Tibial nerve (tissue), 4 donors: ENCODE results near the gene EXPH5. TPM values are rescaled to one million over a fixed set of nuclear protein-coding genes. Genes with fewer than 3 reads are reported as not detected.

Source experiments
- DNase-seq, 2 donors: peaks; one replicate each; pipeline ENCODE4 v3.0.0-alpha.2; 2019; ENCODE audit warnings: low spot score in 2 of 2
- H3K27ac ChIP-seq, 4 donors: fragments of 200-600 bp; sonication (generic) in 3 of 4; one replicate each; pipeline ENCODE4 v1.5.1; 2017 to 2019; ENCODE audit warnings: mild to moderate bottlenecking in 1 of 4
- H3K27me3 ChIP-seq, 2 donors: fragments of 200-600 bp; sonication (generic) in 1 of 2; one replicate each; pipeline versions ENCODE4 v1.5.1 to v1.6.0; 2017 to 2019
- H3K36me3 ChIP-seq, 3 donors: fragments of 200-600 bp; sonication (generic); one replicate each; pipeline ENCODE4 v1.5.1; 2018 to 2019
- H3K4me1 ChIP-seq, 4 donors: fragments of 200-600 bp; sonication (generic) in 3 of 4; one replicate each; pipeline ENCODE4 v1.5.1; 2017 to 2019
- H3K4me3 ChIP-seq, 4 donors: fragments of 200-600 bp; sonication (generic) in 3 of 4; one replicate each; pipeline ENCODE4 v1.5.1; 2017 to 2019; ENCODE audit warnings: mild to moderate bottlenecking in 1 of 4, moderate library complexity in 1 of 4
- H3K9me3 ChIP-seq, 4 donors: fragments of 200-600 bp; sonication (generic) in 3 of 4; one replicate each; pipeline ENCODE4 v1.5.1; 2017 to 2019
- EP300 ChIP-seq, 2 donors: sonication (generic); formaldehyde crosslinking; IDR thresholded peaks; one replicate each; pipeline ENCODE4 v1.6.1; 2017; ENCODE audit warnings: antibody characterized with exemption in 2 of 2, mild to moderate bottlenecking in 1 of 2
- POLR2A ChIP-seq, 2 donors: fragments of 450-650 bp; IDR thresholded peaks; one replicate each; pipeline ENCODE4 v1.6.1; 2017; ENCODE audit warnings: antibody characterized with exemption in 2 of 2, mild to moderate bottlenecking in 2 of 2, moderate library complexity in 2 of 2
- WGBS, 2 donors: methylation state at CpG; one replicate each; pipeline ENCODE4 v1.1.5; 2018; 5-methylcytosine and 5-hydroxymethylcytosine counted together
- total RNA-seq, 4 donors: library from RNA; depleted of rRNA; stranded (reverse); fragments of >200 nt; gene quantifications; one replicate each; pipeline ENCODE4 v1.1.0, GENCODE V29; 2016
- TF ChIP-seq, protein P1 (sequence below), 5 experiments: fragments of 200-600 bp in 3 of 5; fragments of 450-650 bp in 2 of 5; sonication (generic) in 3 of 5; IDR thresholded peaks; one replicate each; pipeline ENCODE4 v1.5.1; 2016 to 2019; ENCODE audit warnings: antibody characterized with exemption in 5 of 5, mild to moderate bottlenecking in 3 of 5, moderate library complexity in 2 of 5

Gene EXPH5
- total RNA-seq, 4 donors from 2014 or later: 2.4 to 5.4 (median 4.1) TPM

DNA sequence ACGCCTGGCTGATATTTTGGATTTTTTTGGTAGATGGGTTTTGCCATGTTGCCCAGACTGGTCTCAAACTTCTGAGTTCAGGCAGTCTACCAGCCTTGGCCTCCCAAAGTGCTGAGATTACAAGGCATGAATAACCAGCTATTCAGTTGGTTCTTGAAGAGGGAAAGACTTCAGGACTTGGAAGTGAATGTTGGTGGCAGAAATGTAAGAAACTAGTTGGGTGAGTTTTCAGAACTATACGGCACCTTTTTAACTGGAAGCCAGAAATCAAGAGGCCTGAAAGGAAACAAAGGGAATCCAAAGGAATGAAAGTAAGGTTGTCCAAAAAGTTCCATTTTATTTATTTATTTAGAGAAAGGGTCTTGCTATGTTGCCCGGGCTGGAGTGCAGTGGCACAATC, 98.2 kb downstream of the EXPH5 start:
- Histone ChIP-seq H3K9me3 (no peaks in the 10 kb centered on the region), H3K27ac (no peak overlapping the region), H3K27me3 (no peaks in the 10 kb centered on the region), H3K4me3 (no peak overlapping the region), H3K4me1 (peaks cover 0 to 18% (median 4%) of the 10 kb centered on the region in 4 donors), H3K36me3 (peaks cover 0 to 6% (median 0%) of the 10 kb centered on the region in 3 donors)
- no peak for DNase-seq
- TF ChIP-seq POLR2A (IDR thresholded peaks at IDR 0.05) (no peak), EP300 (IDR thresholded peaks at IDR 0.05) (no peak)
- TF ChIP-seq, protein P1, sequence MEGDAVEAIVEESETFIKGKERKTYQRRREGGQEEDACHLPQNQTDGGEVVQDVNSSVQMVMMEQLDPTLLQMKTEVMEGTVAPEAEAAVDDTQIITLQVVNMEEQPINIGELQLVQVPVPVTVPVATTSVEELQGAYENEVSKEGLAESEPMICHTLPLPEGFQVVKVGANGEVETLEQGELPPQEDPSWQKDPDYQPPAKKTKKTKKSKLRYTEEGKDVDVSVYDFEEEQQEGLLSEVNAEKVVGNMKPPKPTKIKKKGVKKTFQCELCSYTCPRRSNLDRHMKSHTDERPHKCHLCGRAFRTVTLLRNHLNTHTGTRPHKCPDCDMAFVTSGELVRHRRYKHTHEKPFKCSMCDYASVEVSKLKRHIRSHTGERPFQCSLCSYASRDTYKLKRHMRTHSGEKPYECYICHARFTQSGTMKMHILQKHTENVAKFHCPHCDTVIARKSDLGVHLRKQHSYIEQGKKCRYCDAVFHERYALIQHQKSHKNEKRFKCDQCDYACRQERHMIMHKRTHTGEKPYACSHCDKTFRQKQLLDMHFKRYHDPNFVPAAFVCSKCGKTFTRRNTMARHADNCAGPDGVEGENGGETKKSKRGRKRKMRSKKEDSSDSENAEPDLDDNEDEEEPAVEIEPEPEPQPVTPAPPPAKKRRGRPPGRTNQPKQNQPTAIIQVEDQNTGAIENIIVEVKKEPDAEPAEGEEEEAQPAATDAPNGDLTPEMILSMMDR (IDR thresholded peaks at IDR 0.05): no peak
- 92 to 95% methylated on average over 3 of the region's 3 CpGs for WGBS, 2 donors

DNA sequence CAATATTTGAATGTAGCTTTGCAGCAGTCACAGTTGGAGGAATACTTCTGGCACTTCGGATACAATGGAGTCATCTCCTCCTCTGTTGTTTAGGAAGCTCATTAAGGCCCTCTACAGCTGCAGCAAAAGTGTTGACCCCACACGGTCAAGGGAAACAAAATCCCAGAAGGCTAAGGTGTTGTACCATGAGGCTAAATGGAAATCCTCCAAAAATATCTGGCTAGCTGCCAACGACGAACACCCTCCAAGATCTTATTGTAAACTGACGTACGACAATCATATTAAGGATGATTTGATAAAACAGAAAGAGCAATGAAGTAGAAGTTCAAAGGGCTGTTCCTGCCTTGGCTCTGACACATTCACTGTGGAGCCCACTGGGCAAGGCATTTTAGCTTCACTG, 99.4 kb downstream of the EXPH5 start:
- Histone ChIP-seq H3K27ac (no peak overlapping the region), H3K9me3 (no peaks in the 10 kb centered on the region), H3K4me1 (peaks cover 0 to 18% (median 4%) of the 10 kb centered on the region in 4 donors), H3K4me3 (no peak overlapping the region), H3K27me3 (no peaks in the 10 kb centered on the region), H3K36me3 (peaks cover 0 to 18% (median 0%) of the 10 kb centered on the region in 3 donors)
- TF ChIP-seq POLR2A (IDR thresholded peaks at IDR 0.05): no peak
- TF ChIP-seq, protein P1 (IDR thresholded peaks at IDR 0.05): no peak
- no peak for TF ChIP-seq EP300 (IDR thresholded peaks at IDR 0.05)
- WGBS, 2 donors: 44 to 58% methylated on average over 6 of the region's 6 CpGs
- DNase-seq: no peak

DNA sequence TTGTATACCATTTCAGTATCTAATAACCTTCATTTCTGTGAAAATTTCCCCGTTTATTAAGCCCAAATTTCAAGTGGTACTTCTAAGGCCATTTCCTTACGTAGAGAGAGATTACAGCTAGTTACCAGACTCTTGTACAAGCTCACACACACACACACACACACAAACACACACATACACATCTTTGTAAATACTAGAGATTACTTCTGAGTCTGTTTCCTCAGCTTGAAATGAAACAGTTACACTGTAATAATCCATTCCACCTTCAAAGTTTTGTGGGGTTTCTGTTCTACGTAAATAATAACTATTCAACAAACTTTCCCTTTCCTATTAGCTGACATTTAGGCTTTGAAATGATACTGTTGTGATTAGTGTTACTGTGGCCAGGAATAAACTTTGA, 101.6 kb downstream of the EXPH5 start:
- no peak for TF ChIP-seq EP300 (IDR thresholded peaks at IDR 0.05)
- WGBS, 2 donors: 64 to 76% methylated on average over 3 of the region's 3 CpGs
- Histone ChIP-seq H3K4me1 (peaks cover 0 to 15% (median 3%) of the 10 kb centered on the region in 4 donors), H3K9me3 (no peaks in the 10 kb centered on the region), H3K27me3 (no peaks in the 10 kb centered on the region), H3K27ac (no peak overlapping the region), H3K36me3 (peaks cover 0 to 40% (median 0%) of the 10 kb centered on the region in 3 donors), H3K4me3 (no peak overlapping the region)
- no peak for DNase-seq

DNA sequence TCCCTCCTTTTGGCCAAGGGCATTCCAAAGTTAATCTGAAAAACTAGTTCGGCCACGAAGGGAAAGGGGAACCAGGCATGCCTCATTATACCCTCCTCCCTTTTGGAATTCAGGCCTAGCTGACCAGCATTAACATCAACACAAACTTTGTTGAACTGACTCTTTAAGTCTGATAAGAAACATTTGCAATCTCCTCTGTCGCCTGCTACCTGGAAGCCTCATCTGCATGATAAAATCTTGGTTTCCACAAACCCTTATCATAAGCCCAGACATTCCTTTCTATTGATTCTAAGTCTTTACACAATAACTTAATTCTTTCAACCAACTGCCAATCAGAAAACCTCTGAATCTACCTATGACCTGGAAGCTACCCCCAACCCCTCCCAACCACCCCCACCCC, 106.7 kb downstream of the EXPH5 start:
- TF ChIP-seq POLR2A (IDR thresholded peaks at IDR 0.05): no peak
- no peak for TF ChIP-seq EP300 (IDR thresholded peaks at IDR 0.05)
- TF ChIP-seq, protein P1 (IDR thresholded peaks at IDR 0.05): no peak
- WGBS, 2 donors: 91 to 100% methylated on average over 3 of the region's 3 CpGs
- peaks cover 0 to 89% (median 0%) of the 10 kb centered on the region in 3 donors for H3K36me3 ChIP-seq
- no peaks in the 10 kb centered on the region for H3K4me1 ChIP-seq
- H3K4me3 ChIP-seq: no peak overlapping the region
- no peaks in the 10 kb centered on the region for H3K9me3 ChIP-seq
- DNase-seq: no peak
- no peak overlapping the region for H3K27ac ChIP-seq
- H3K27me3 ChIP-seq: no peaks in the 10 kb centered on the region

DNA sequence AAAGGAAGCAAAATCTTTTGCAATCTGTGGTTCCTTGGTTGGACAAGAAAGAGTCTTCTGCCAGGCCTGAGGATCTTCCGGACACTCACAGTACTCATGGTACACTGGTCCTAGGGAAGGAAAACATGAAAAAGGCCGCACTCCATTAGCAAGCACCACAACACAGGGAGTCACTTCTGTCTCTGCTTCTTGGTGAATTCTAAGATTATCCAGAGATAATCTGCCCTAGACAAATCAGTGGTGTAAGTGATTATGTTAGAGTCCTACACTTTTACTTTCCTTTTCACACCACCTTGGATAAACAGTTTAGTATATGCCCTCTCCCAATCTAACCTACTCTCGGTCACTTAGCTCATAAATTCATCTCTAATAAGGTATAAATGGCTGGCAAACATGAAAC, 107.2 kb downstream of the EXPH5 start:
- Histone ChIP-seq H3K27ac (no peak overlapping the region), H3K4me3 (no peak overlapping the region), H3K9me3 (no peaks in the 10 kb centered on the region), H3K36me3 (peaks cover 0 to 94% (median 0%) of the 10 kb centered on the region in 3 donors), H3K4me1 (no peaks in the 10 kb centered on the region), H3K27me3 (no peaks in the 10 kb centered on the region)
- no peak for TF ChIP-seq POLR2A (IDR thresholded peaks at IDR 0.05)
- TF ChIP-seq, protein P1 (IDR thresholded peaks at IDR 0.05): no peak
- TF ChIP-seq EP300 (IDR thresholded peaks at IDR 0.05): no peak
- DNase-seq: no peak
- 95 to 97% methylated on average over 3 of the region's 3 CpGs for WGBS, 2 donors

DNA sequence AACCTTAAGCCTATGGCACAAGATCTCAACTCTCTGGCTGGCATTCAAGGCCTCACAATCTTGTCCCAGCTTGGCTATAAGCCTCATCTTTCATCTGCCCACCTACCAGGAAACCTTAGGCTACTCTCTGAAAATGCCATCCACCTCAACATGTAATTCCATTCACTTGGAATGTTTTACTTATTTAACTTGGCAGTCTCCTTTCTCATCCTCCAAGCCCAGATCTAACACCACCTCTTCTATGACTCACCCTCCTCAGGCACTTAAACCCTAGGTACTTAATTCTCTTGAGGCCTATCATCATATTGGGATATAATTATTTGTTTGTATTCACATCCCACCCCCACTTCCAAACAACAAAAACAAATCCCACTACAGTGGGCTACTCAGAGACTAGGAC, 110.4 kb downstream of the EXPH5 start:
- Histone ChIP-seq H3K9me3 (no peaks in the 10 kb centered on the region), H3K27ac (no peak overlapping the region), H3K36me3 (peaks cover 0 to 96% (median 0%) of the 10 kb centered on the region in 3 donors), H3K4me3 (no peak overlapping the region), H3K4me1 (no peaks in the 10 kb centered on the region), H3K27me3 (no peaks in the 10 kb centered on the region)
- no peak for DNase-seq
- TF ChIP-seq EP300 (IDR thresholded peaks at IDR 0.05) (no peak), POLR2A (IDR thresholded peaks at IDR 0.05) (no peak)
- TF ChIP-seq, protein P1 (IDR thresholded peaks at IDR 0.05): no peak
